Mucosa of gallbladder (tissue), 1 donor: ENCODE data around the gene NAPB. TPM values are rescaled to one million over a fixed set of nuclear protein-coding genes. Genes with fewer than 3 reads are reported as not detected.
"Not testable (repeated sequence)": the region's sequence is repeated elsewhere in the genome, so short reads cannot be mapped to it uniquely, and the experiment has no call there.

Experiments
- DNase-seq: peaks from one replicate; pipeline ENCODE4 v3.0.0-alpha.2; 2020; ENCODE audit warnings: low spot score
- total RNA-seq: library from RNA; stranded (reverse); gene quantifications from one replicate; pipeline ENCODE4 v1.2.1, GENCODE V29; 2021
- donor health status: DM: no; HTN: no; CAD: no.

NAPB gene
- total RNA-seq, 1 donor from 2014 or later: 12.4 TPM

- DNase-seq: no peak
These were observed 52.8 kb downstream of the NAPB start for GRCh38 chr20:23368316-23369071.

- no peak for DNase-seq
These were observed 53.5 kb downstream of the NAPB start for GRCh38 chr20:23367770-23368169.

GRCh38 chr20:23366384-23366783 lies 54.9 kb downstream of the NAPB start:
- DNase-seq: no peak

- DNase-seq: no peak
These were observed 55.7 kb downstream of the NAPB start for GRCh38 chr20:23365390-23366165.

- DNase-seq: no peak
These were observed 58.0 kb downstream of the NAPB start for GRCh38 chr20:23363257-23363649.

- DNase-seq: peak; percentile 34
These were observed 58.7 kb downstream of the NAPB start for GRCh38 chr20:23362392-23363256.

GRCh38 chr20:23361476-23362391 lies 59.6 kb downstream of the NAPB start, which contains the start of gene GZF1:
GZF1 (plus strand) TSS chr20:23362182; CDS start chr20:23364384, 2,202 bp downstream.
- DNase-seq: peak; percentile 99

- DNase-seq: no peak
These were observed 60.2 kb downstream of the NAPB start for GRCh38 chr20:23361119-23361475.

- DNase-seq: no peak
These were observed 60.8 kb downstream of the NAPB start for GRCh38 chr20:23360531-23360930.

GRCh38 chr20:23358923-23359593 lies 62.2 kb downstream of the NAPB start:
- no peak for DNase-seq

- no peak for DNase-seq
These were observed 62.8 kb downstream of the NAPB start for GRCh38 chr20:23358563-23358906.

- peak; percentile 100 for DNase-seq
These were observed 63.3 kb downstream of the NAPB start for GRCh38 chr20:23357767-23358562.

- no peak for DNase-seq
These were observed 65.1 kb downstream of the NAPB start for GRCh38 chr20:23356203-23356602.

GRCh38 chr20:23350904-23351838 lies 70.1 kb downstream of the NAPB start:
- peak; percentile 37 for DNase-seq

GRCh38 chr20:23350196-23350903 lies 70.9 kb downstream of the NAPB start, which contains the start of gene NXT1:
NXT1 (plus strand) TSS chr20:23350791; CDS start chr20:23354042, 3,251 bp downstream.
- DNase-seq: peak; percentile 97

GRCh38 chr20:23349338-23350195 lies 71.7 kb downstream of the NAPB start:
- peak; percentile 80 for DNase-seq

GRCh38 chr20:23348510-23348909 lies 72.8 kb downstream of the NAPB start:
- not testable (repeated sequence) for DNase-seq
